Measurements from ENCODE around the gene INPP5E. TPM values are rescaled to one million over a fixed set of nuclear protein-coding genes. Genes with fewer than 3 reads are reported as not detected.
A peak's percentile ranks its signal among the peaks of the same experiment; 100 is the strongest.

Gene INPP5E
- total and polyA plus RNA-seq, 11 donors, result 6.4 to 11.7 (median 9.3) TPM

DNA sequence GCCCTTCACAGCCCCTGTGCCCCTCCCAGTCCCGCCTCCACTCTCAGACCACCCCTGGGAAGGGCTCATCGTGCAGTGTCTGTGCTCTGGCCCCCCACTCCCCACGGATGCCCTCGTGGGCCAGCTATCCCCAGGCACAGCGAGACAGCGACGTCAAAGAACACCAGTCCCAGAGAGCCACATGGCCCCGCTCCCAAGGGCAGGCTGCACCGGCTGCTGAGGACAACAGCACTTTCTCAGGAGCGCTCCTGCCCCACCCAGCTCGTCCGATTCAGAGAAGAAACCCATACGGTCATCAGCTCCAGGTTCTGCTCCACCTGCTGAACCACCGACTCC lies 34.9 kb downstream of the INPP5E start:
- TF ChIP-seq, protein P1, sequence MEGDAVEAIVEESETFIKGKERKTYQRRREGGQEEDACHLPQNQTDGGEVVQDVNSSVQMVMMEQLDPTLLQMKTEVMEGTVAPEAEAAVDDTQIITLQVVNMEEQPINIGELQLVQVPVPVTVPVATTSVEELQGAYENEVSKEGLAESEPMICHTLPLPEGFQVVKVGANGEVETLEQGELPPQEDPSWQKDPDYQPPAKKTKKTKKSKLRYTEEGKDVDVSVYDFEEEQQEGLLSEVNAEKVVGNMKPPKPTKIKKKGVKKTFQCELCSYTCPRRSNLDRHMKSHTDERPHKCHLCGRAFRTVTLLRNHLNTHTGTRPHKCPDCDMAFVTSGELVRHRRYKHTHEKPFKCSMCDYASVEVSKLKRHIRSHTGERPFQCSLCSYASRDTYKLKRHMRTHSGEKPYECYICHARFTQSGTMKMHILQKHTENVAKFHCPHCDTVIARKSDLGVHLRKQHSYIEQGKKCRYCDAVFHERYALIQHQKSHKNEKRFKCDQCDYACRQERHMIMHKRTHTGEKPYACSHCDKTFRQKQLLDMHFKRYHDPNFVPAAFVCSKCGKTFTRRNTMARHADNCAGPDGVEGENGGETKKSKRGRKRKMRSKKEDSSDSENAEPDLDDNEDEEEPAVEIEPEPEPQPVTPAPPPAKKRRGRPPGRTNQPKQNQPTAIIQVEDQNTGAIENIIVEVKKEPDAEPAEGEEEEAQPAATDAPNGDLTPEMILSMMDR (IDR thresholded peaks at IDR 0.05), result no peak
- TF ChIP-seq POLR2A (IDR thresholded peaks at IDR 0.05), result no peak
- intact Hi-C loops (cut with DNase I), result loop anchor here in 5 of 10 donors (5.0 to 10.0 kb wide), 4 partner anchors 33 to 92 kb away; partner anchors contain the start of gene INPP5E (in 1 of the 5)
- WGBS, 4 donors, result 87 to 93% (median 91%) methylated on average over 14 of the region's 14 CpGs

GRCh38 chr9:136403915-136404800 lies 35.5 kb downstream of the INPP5E start:
- H3K27ac ChIP-seq, result peak overlapping the region in 1 of 12 donors; percentile 28
- H3K27me3 ChIP-seq, result no peaks in the 10 kb centered on the region
- no peak for DNase-seq
- 86 to 90% (median 90%) methylated on average over 32 of the region's 32 CpGs for whole genome bisulfite sequencing, 4 donors
- intact Hi-C loops (cut with DNase I), result loop anchor here in 5 of 10 donors (5.0 to 10.0 kb wide), 4 partner anchors 33 to 92 kb away; partner anchors contain the start of gene INPP5E (in 1 of the 5)
- H3K4me3 ChIP-seq, result no peak overlapping the region
- no peak for ATAC-seq
- H3K36me3 ChIP-seq, result peaks cover 0 to 58% (median 51%) of the 10 kb centered on the region in 9 donors
- peaks cover 0 to 36% (median 12%) of the 10 kb centered on the region in 12 donors for H3K4me1 ChIP-seq
- no peaks in the 10 kb centered on the region for H3K9me3 ChIP-seq
- no peak for TF ChIP-seq POLR2A (IDR thresholded peaks at IDR 0.05)
- TF ChIP-seq, protein P1 (IDR thresholded peaks at IDR 0.05), result no peak

More for the DNA sequence above, 34.9 kb downstream of the INPP5E start:
- Histone ChIP-seq H3K27ac (peak overlapping the region in 1 of 12 donors; percentile 20), H3K9me3 (no peaks in the 10 kb centered on the region), H3K27me3 (no peaks in the 10 kb centered on the region), H3K4me3 (no peak overlapping the region), H3K4me1 (peaks cover 0 to 38% (median 14%) of the 10 kb centered on the region in 12 donors), H3K36me3 (peaks cover 0 to 58% (median 51%) of the 10 kb centered on the region in 9 donors)
- DNase-seq (no peak), ATAC-seq (no peak)

GRCh38 chr9:136403538-136403914 lies 36.1 kb downstream of the INPP5E start:
- Histone ChIP-seq H3K27ac (peak overlapping the region in 1 of 12 donors; percentile 28), H3K36me3 (peaks cover 0 to 60% (median 51%) of the 10 kb centered on the region in 9 donors), H3K4me3 (no peak overlapping the region), H3K27me3 (no peaks in the 10 kb centered on the region), H3K9me3 (no peaks in the 10 kb centered on the region), H3K4me1 (peaks cover 0 to 36% (median 16%) of the 10 kb centered on the region in 12 donors)
- ATAC-seq, result no peak
- DNase-seq, result no peak
- intact Hi-C loops (cut with DNase I), result loop anchor here in 5 of 10 donors (5.0 to 10.0 kb wide), 4 partner anchors 34 to 91 kb away; partner anchors contain the start of gene INPP5E (in 1 of the 5)
- 87 to 92% (median 90%) methylated on average over 4 to 5 of the region's 5 CpGs for WGBS, 4 donors
- no peak for TF ChIP-seq POLR2A (IDR thresholded peaks at IDR 0.05)
- TF ChIP-seq, protein P1 (IDR thresholded peaks at IDR 0.05), result no peak

DNA sequence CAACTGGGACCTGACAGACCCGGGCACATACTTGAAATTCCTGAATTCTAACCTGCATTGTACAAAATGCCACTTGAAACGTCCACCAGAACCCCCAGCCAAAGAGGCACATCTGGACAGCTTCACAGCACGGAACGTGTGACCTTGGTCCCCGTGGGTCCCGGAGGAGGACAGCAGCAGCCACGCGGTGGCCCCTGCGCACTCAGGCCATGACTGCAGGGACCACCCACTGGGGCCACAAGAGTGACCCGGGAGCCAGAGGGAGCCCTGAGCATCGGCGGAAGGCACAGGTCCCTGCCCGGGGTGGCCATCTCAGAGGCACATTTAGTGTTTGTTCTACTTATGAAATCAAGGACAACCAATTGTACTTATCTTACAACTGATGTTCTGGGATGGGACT lies 37.6 kb downstream of the INPP5E start:
- intact Hi-C loops (cut with DNase I), result loop anchor here in 5 of 10 donors (5.0 to 10.0 kb wide), 4 partner anchors 35 to 90 kb away; partner anchors contain the start of gene INPP5E (in 1 of the 5)
- Histone ChIP-seq H3K27me3 (no peaks in the 10 kb centered on the region), H3K4me1 (peaks cover 0 to 38% (median 17%) of the 10 kb centered on the region in 12 donors), H3K36me3 (peaks cover 0 to 62% (median 48%) of the 10 kb centered on the region in 9 donors), H3K4me3 (no peak overlapping the region), H3K27ac (no peak overlapping the region), H3K9me3 (no peaks in the 10 kb centered on the region)
- no peak for DNase-seq
- no peak for ATAC-seq
- TF ChIP-seq, protein P1 (IDR thresholded peaks at IDR 0.05), result no peak
- no peak for TF ChIP-seq POLR2A (IDR thresholded peaks at IDR 0.05)
- 59 to 70% (median 64%) methylated on average over 13 of the region's 13 CpGs for WGBS, 4 donors

All from heart left ventricle (tissue), 16 donors.